Naive B cell (primary cell): ENCODE data around the gene TM4SF4. TPM values are rescaled to one million over a fixed set of nuclear protein-coding genes. Genes with fewer than 3 reads are reported as not detected.

Experiments
- ATAC-seq, 2 donors: fragments of 150-1000 bp; cut with Tn5 transposase; 2 replicates each; pipeline ENCODE4 v1.10.0; 2021; ENCODE audit warnings: low read depth in 2 of 2, mild to moderate bottlenecking in 2 of 2, moderate library complexity in 2 of 2
- DNase-seq: peaks from one replicate; pipeline ENCODE4 v3.0.0; 2022
- H3K27ac Mint-ChIP-seq, 6 donors: one replicate each; pipeline ENCODE4 v1.8.0; 2020 to 2022; ENCODE audit warnings: mild to moderate bottlenecking in 6 of 6, mixed read lengths in 6 of 6, moderate library complexity in 5 of 6, inconsistent platforms in 2 of 6
- H3K27me3 Mint-ChIP-seq, 3 donors: one replicate each; pipeline ENCODE4 v1.8.0; 2021 to 2022; ENCODE audit warnings: mixed read lengths in 3 of 3, mild to moderate bottlenecking in 1 of 3
- H3K36me3 Mint-ChIP-seq, 2 donors: one replicate each; pipeline ENCODE4 v1.8.0; 2020 to 2022; ENCODE audit warnings: mixed read lengths in 2 of 2, inconsistent platforms in 1 of 2, mild to moderate bottlenecking in 1 of 2
- H3K4me1 Mint-ChIP-seq, 3 donors: one replicate each; pipeline ENCODE4 v1.8.0; 2020 to 2022; ENCODE audit warnings: mixed read lengths in 3 of 3, inconsistent platforms in 1 of 3, mild to moderate bottlenecking in 1 of 3, moderate library complexity in 1 of 3
- H3K4me3 Mint-ChIP-seq, 8 donors: one replicate each; pipeline ENCODE4 v1.8.0; 2020 to 2022; ENCODE audit warnings: mild to moderate bottlenecking in 8 of 8, mixed read lengths in 8 of 8, moderate library complexity in 8 of 8, inconsistent platforms in 2 of 8
- H3K9me3 Mint-ChIP-seq, 7 donors: one replicate each; pipeline ENCODE4 v1.8.0; 2020 to 2022; ENCODE audit warnings: mixed read lengths in 7 of 7, mild to moderate bottlenecking in 5 of 7, inconsistent platforms in 2 of 7, moderate library complexity in 1 of 7
- polyA plus RNA-seq, 6 donors: library from polyadenylated mRNA; unstranded; fragments of 300-500 nt; fragmentation: Illumina TruSeq; gene quantifications; one replicate each; pipeline ENCODE4 v1.2.3, GENCODE V29; 2021; ENCODE audit warnings: low read depth in 6 of 6

TM4SF4 gene
- polyA plus RNA-seq, 6 donors from 2014 or later, result not detected

DNA sequence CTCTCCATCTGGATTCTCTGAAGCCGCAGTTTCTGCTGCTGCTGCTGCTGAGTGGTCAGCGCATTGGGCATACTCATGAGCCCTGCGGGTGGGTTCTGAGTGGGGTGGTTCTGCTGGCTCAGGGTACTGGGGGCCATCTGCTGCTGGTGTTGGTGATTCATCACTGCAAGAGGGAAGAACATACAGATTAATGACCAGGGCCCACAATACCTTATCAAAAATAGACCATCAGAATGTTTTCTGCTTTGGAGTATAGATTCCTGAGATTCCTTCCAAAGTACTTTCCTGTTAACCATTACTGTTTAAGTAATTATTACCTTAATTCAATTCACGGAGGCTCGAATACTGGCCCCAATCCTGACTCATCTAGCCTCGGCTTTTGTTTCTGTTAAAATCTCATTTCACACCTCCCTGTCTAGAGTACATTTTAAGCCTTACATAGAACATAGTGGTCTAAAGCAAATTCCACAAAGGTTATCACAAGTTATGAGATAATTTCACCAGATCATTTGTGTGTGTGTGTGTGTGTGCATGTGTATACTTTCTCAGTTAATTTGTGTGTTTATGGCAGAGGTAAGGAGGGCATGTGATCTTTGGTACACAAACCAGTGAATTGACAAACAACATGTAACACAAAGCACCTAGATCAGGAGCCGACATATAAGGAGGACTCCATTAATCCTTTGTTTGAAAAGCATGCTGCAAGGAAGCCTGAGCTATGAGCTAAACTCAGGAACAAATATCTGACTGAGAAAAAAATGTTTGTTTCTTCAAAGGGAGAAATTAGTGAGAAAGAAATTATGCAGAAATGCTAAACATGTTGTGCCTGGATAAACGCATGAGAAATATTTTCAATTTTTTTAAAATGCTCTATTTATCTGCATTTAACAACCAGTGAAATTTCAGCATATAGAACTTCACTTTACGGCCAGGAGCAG is 68.1 kb downstream of the TM4SF4 start:
- H3K4me3 Mint-ChIP-seq, result no peak overlapping the region
- ATAC-seq (no peak), DNase-seq (no peak)
- H3K27me3 Mint-ChIP-seq, result peaks cover 0 to 24% (median 4%) of the 10 kb centered on the region in 3 donors
- H3K4me1 Mint-ChIP-seq, result no peaks in the 10 kb centered on the region
- H3K27ac Mint-ChIP-seq, result no peak overlapping the region
- no peaks in the 10 kb centered on the region for H3K9me3 Mint-ChIP-seq
- H3K36me3 Mint-ChIP-seq, result no peaks in the 10 kb centered on the region

DNA sequence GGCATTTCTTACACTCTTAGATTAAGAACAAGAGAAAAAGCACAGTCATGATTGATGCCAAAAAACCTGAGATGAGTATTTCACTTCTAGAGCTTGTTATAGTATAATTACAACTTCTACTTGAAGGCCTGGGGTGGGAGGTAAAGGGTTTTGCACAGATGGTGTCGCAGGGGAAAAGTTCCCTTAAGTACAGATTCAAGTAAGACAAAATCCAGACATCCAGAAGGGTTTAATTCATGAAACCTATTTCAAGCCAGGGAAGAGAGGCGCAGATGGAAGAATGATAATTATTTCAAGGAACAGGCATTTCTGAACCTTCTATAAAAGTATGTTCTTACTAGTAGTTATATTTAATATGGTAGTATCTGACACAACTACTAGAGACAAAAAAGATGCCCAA is 70.6 kb downstream of the TM4SF4 start:
- peaks cover 0 to 24% (median 4%) of the 10 kb centered on the region in 3 donors for H3K27me3 Mint-ChIP-seq
- H3K4me3 Mint-ChIP-seq, result no peak overlapping the region
- no peaks in the 10 kb centered on the region for H3K36me3 Mint-ChIP-seq
- no peaks in the 10 kb centered on the region for H3K4me1 Mint-ChIP-seq
- H3K9me3 Mint-ChIP-seq, result no peaks in the 10 kb centered on the region
- ATAC-seq (no peak), DNase-seq (no peak)
- H3K27ac Mint-ChIP-seq, result no peak overlapping the region

DNA sequence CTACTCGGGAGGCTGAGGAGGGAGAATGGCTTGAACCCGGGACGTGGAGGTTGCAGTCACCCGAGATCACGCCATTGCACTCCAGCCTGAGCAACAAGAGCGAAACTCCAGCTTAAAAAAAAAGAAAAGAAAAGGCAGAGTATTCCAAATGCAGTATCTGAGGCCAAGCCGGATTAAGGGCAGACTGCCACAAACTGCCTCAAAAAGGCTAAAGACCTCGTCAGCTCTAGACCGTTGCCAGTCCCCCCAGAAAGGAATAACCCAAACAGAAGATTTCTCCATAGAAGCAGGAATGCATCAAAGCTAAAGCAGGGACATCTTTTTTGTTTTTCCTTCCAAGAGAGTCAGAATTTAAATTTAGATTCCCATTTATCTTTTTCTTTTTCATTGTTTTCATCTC is 72.9 kb downstream of the TM4SF4 start:
- no peaks in the 10 kb centered on the region for H3K9me3 Mint-ChIP-seq
- ATAC-seq, result no peak
- no peaks in the 10 kb centered on the region for H3K4me1 Mint-ChIP-seq
- H3K36me3 Mint-ChIP-seq, result no peaks in the 10 kb centered on the region
- no peak overlapping the region for H3K27ac Mint-ChIP-seq
- peaks cover 0 to 15% (median 4%) of the 10 kb centered on the region in 3 donors for H3K27me3 Mint-ChIP-seq
- no peak overlapping the region for H3K4me3 Mint-ChIP-seq
- DNase-seq, result no peak

DNA sequence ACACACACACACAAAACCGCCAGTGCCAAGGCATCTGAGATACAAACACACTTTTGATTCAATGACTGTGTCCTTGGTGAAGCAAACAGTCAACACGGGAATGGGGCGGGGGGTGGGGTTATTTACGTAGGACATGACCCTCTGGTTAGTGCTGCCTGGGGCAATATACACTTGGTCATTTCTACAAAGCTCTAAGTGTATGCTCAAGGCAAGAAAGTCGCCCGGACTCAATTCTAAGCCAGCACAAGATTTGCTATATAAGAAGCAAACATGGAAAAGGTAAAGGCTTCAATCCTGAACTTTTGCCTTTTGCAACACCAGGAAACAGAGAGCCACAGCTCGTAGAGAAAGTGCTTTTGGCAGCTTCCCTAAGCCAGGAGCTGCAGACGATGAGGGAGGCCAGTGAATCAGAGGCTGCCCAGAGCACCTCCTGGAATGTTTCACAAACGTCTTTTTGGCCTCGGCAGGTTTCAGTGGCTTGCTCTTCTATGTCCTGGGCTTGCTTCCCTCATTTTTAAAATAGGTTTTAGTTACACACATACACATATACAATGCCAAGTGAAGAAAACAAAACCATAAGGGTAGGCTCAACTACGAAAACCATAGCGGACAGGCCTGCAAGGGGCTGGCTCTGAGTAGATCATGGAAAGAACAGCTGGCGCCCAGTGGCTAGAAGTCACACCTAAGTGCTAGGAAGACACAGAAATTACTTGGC is 73.6 kb downstream of the TM4SF4 start:
- Mint-ChIP-seq H3K4me3 (no peak overlapping the region), H3K27me3 (peaks cover 0 to 9% (median 0%) of the 10 kb centered on the region in 3 donors), H3K27ac (no peak overlapping the region), H3K36me3 (no peaks in the 10 kb centered on the region), H3K9me3 (no peaks in the 10 kb centered on the region), H3K4me1 (no peaks in the 10 kb centered on the region)
- no peak for ATAC-seq
- DNase-seq, result no peak

DNA sequence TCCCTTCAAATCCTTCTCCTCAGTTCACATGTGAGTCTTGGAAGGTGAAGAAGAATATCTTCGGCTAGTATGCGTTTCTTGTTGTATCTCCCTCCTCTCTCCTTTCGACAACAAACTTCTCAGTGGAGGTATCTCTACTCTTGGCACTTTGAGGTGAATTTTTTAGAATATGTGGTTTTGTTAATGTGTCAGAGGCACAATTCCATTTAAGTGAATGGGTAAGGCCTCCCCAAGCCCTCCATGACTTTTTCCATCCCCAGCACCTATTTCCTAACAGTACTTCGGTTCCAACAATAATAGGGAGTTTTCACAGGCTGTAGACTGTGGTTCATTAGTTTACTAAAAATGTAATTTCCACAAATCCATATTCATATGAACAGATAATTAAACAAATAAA is 74.2 kb downstream of the TM4SF4 start:
- Mint-ChIP-seq H3K9me3 (no peaks in the 10 kb centered on the region), H3K4me3 (no peak overlapping the region), H3K27ac (no peak overlapping the region), H3K36me3 (no peaks in the 10 kb centered on the region), H3K27me3 (peaks cover 0 to 9% (median 0%) of the 10 kb centered on the region in 3 donors), H3K4me1 (no peaks in the 10 kb centered on the region)
- DNase-seq (no peak), ATAC-seq (no peak)

DNA sequence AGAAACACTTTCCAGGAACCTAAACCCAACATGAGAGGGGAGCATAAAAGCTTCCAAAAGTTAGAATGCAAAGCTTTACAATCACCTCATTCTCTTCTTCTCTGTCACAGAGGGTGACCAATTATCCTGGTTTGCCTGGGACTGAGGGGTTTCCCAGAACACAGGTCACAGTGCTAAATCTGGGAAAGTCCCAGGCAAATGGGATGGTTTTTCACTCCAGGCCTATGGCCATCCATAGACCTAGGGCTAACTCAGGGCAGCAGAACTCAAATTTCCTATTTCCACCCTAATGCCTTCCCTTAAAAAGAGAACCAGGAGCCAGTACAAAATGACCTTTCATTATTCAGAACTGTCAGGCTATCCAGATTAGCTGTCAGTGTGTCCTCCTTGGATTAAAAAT is 77.0 kb downstream of the TM4SF4 start:
- H3K4me3 Mint-ChIP-seq, result no peak overlapping the region
- H3K27ac Mint-ChIP-seq, result no peak overlapping the region
- DNase-seq (no peak), ATAC-seq (no peak)
- no peaks in the 10 kb centered on the region for H3K36me3 Mint-ChIP-seq
- peaks cover 0 to 8% (median 5%) of the 10 kb centered on the region in 3 donors for H3K27me3 Mint-ChIP-seq
- no peaks in the 10 kb centered on the region for H3K9me3 Mint-ChIP-seq
- H3K4me1 Mint-ChIP-seq, result no peaks in the 10 kb centered on the region

DNA sequence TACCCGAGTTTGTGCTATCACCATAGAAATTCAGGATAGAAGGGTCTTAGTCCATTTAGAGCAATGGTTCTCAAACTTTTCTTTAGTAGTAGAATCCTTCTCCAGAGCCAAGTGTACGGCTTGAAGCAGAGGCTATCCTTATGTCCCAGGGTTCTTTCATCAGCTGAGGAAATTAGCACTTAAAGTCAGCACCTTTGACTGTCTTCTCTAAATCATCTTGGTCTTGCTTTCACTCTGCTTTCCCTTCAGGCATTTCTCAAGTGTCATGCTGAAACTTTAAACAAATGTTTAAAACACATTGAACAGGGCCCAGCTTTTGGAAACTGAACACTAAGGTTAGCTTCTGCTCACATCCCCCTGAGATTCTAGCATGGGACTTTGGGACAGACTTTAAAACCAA is 78.2 kb downstream of the TM4SF4 start:
- Mint-ChIP-seq H3K4me1 (no peaks in the 10 kb centered on the region), H3K27me3 (peaks cover 0 to 5% (median 0%) of the 10 kb centered on the region in 3 donors), H3K9me3 (no peaks in the 10 kb centered on the region), H3K4me3 (no peak overlapping the region), H3K27ac (no peak overlapping the region), H3K36me3 (no peaks in the 10 kb centered on the region)
- DNase-seq (no peak), ATAC-seq (no peak)

Other genes starting within 250 kb of the TM4SF4 start
- not detected for gene TM4SF18, start 141.1 kb upstream of the TM4SF4 start, polyA plus RNA-seq
- gene TM4SF1, start 97.0 kb upstream of the TM4SF4 start, polyA plus RNA-seq, result not detected
- under 1 TPM in 1 of 6 donors, not detected in 5; 0.61 TPM for gene WWTR1, start 183.3 kb downstream of the TM4SF4 start, polyA plus RNA-seq